HepG2 (cell line): Measurements from ENCODE around the gene TNFRSF25. TPM values are rescaled to one million over a fixed set of nuclear protein-coding genes. Genes with fewer than 3 reads are reported as not detected.
"Not testable (repeated sequence)": the region's sequence is repeated elsewhere in the genome, so short reads cannot be mapped to it uniquely, and the experiment has no call there.

ENCODE experiments used
- BCL6 ChIP-seq: IDR thresholded peaks from 2 replicates; pipeline ENCODE4 v1.6.1; 2016; ENCODE audit warnings: missing genetic modification reagents, missing compliant biosample characterization
- ETV5 ChIP-seq: IDR thresholded peaks from 2 replicates; pipeline ENCODE4 v1.6.1; 2018; ENCODE audit warnings: missing biosample characterization, missing genetic modification reagents, inconsistent platforms, borderline replicate concordance
- NR2F1 ChIP-seq, 2 experiments: fragments of 450-650 bp in 1 of 2; formaldehyde crosslinking in 1 of 2; IDR thresholded peaks; 2 replicates each; pipeline versions ENCODE4 v1.5.0 to v1.6.1; 2016 to 2020; ENCODE audit warnings: mild to moderate bottlenecking in 1 of 2, missing compliant biosample characterization in 1 of 2, missing genetic modification reagents in 1 of 2, moderate library complexity in 1 of 2
- PAXIP1 ChIP-seq: sonication (generic); formaldehyde crosslinking; conservative IDR thresholded peaks from 2 replicates; pipeline ENCODE4 v1.4.0; 2020; ENCODE audit warnings: mild to moderate bottlenecking, missing genetic modification reagents, moderate library complexity
- POLR2AphosphoS5 ChIP-seq: IDR thresholded peaks from 2 replicates; pipeline ENCODE4 v1.6.1; 2012; ENCODE audit warnings: low read depth, low read length
- RXRA ChIP-seq: sonication (generic); formaldehyde crosslinking; IDR thresholded peaks from 2 replicates; pipeline ENCODE4 v1.5.1; 2020; ENCODE audit warnings: missing genetic modification reagents
- RXRB ChIP-seq: IDR thresholded peaks from 2 replicates; pipeline ENCODE4 v1.6.1; 2016; ENCODE audit warnings: borderline replicate concordance, missing genetic modification reagents, missing compliant biosample characterization
- SAP130 ChIP-seq: IDR thresholded peaks from 2 replicates; pipeline ENCODE4 v1.6.1; 2016; ENCODE audit warnings: low read depth
- SOX13 ChIP-seq, 3 experiments: fragments of 450-650 bp in 1 of 3; sonication (generic) in 1 of 3; formaldehyde crosslinking in 1 of 3; IDR thresholded peaks in 2 of 3; conservative IDR thresholded peaks in 1 of 3; 2 replicates each; pipeline versions ENCODE4 v1.5.0 to v1.6.1; 2016 to 2020; ENCODE audit warnings: antibody characterized with exemption in 1 of 3, mild to moderate bottlenecking in 1 of 3, missing compliant biosample characterization in 1 of 3, missing genetic modification reagents in 1 of 3, moderate library complexity in 1 of 3
- ZNF430 ChIP-seq: sonication (generic); formaldehyde crosslinking; IDR thresholded peaks from 2 replicates; pipeline ENCODE4 v1.9.0; 2021; ENCODE audit warnings: mild to moderate bottlenecking, missing genetic modification reagents
- ZNF564 ChIP-seq: sonication (generic); formaldehyde crosslinking; IDR thresholded peaks from 2 replicates; pipeline ENCODE4 v1.8.1; 2023; ENCODE audit warnings: mild to moderate bottlenecking, missing genetic modification reagents
- polyA plus RNA-seq, 8 experiments: library from polyadenylated mRNA; depleted of rRNA in 3 of 8; stranded (reverse) in 7 of 8; unstranded in 1 of 8; fragments of >200 nt; fragmentation: Illumina TruSeq in 4 of 8; extraction: Trizol in 4 of 8; gene quantifications; 2 replicates each; pipeline versions ENCODE4 v1.2.1 to v1.2.3, GENCODE V29; 2011 to 2016; ENCODE audit warnings: low read depth in 4 of 8, missing spikeins in 1 of 8, mixed read lengths in 1 of 8; ENCODE audit not compliant: insufficient read depth in 1 of 8
- total RNA-seq, 5 experiments: library from RNA; depleted of rRNA; stranded (reverse); fragments of >200 nt; fragmentation: Illumina TruSeq; extraction: Trizol; gene quantifications; 2 replicates each; pipeline ENCODE4 v1.2.3, GENCODE V29; 2016; ENCODE audit warnings: low read depth in 1 of 5
- TF ChIP-seq, protein P1 (sequence below): sonication (generic); formaldehyde crosslinking; IDR thresholded peaks from 2 replicates; pipeline ENCODE4 v1.4.0; 2020; ENCODE audit warnings: missing genetic modification reagents
- TF ChIP-seq, protein P2 (sequence below): IDR thresholded peaks from 2 replicates; pipeline ENCODE4 v1.4.0; 2020; ENCODE audit warnings: mild to moderate bottlenecking, missing genetic modification reagents
- TF ChIP-seq, protein P3 (sequence below): sonication (generic); formaldehyde crosslinking; IDR thresholded peaks from 2 replicates; pipeline ENCODE4 v1.4.0; 2020; ENCODE audit warnings: missing genetic modification reagents, borderline replicate concordance

Gene TNFRSF25
- total and polyA plus RNA-seq, 2 of the 13 experiments (the other 11 are each of a cell fraction or from before 2014, with no cell fraction given), result 1.4 to 1.5 TPM

- TF ChIP-seq, protein P1, sequence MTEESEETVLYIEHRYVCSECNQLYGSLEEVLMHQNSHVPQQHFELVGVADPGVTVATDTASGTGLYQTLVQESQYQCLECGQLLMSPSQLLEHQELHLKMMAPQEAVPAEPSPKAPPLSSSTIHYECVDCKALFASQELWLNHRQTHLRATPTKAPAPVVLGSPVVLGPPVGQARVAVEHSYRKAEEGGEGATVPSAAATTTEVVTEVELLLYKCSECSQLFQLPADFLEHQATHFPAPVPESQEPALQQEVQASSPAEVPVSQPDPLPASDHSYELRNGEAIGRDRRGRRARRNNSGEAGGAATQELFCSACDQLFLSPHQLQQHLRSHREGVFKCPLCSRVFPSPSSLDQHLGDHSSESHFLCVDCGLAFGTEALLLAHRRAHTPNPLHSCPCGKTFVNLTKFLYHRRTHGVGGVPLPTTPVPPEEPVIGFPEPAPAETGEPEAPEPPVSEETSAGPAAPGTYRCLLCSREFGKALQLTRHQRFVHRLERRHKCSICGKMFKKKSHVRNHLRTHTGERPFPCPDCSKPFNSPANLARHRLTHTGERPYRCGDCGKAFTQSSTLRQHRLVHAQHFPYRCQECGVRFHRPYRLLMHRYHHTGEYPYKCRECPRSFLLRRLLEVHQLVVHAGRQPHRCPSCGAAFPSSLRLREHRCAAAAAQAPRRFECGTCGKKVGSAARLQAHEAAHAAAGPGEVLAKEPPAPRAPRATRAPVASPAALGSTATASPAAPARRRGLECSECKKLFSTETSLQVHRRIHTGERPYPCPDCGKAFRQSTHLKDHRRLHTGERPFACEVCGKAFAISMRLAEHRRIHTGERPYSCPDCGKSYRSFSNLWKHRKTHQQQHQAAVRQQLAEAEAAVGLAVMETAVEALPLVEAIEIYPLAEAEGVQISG (CRISPR knock-in tag), result peak; percentile 62
- TF ChIP-seq RXRB, result peak; percentile 96
- TF ChIP-seq ZNF564 (CRISPR knock-in tag), result peak; percentile 14; the same call in 1 of the 2 replicates
- peak; percentile 28; the same call in 1 of the 2 replicates for TF ChIP-seq POLR2AphosphoS5
- peak; percentile 31; the same call in 1 of the 2 replicates for TF ChIP-seq PAXIP1 (CRISPR knock-in tag)
- peak; percentile 86 for TF ChIP-seq BCL6
- peak; percentile 82 for TF ChIP-seq SAP130 (CRISPR knock-in tag)
- TF ChIP-seq NR2F1 (CRISPR knock-in tag; IDR thresholded peaks at IDR 0.05), result peak in 1 of 2 experiments; percentile 64; a peak in 1 of 4 replicates
- TF ChIP-seq ETV5 (CRISPR knock-in tag), result 0 out of 2 replicates have a peak, but pooled peaks have one; percentile 7
- 0 out of 2 replicates have a peak, but pooled peaks have one; percentile 1 for TF ChIP-seq ZNF430
- not testable (repeated sequence) for TF ChIP-seq SOX13 (IDR thresholded peaks at IDR 0.05)
- peak in 1 of 2 experiments; percentile 37; a peak in 1 of 4 replicates for TF ChIP-seq SOX13 (CRISPR knock-in tag; conservative IDR thresholded peaks at IDR 0.05 in 1 of 2, IDR thresholded peaks at IDR 0.05 in 1 of 2)
- TF ChIP-seq, protein P2, sequence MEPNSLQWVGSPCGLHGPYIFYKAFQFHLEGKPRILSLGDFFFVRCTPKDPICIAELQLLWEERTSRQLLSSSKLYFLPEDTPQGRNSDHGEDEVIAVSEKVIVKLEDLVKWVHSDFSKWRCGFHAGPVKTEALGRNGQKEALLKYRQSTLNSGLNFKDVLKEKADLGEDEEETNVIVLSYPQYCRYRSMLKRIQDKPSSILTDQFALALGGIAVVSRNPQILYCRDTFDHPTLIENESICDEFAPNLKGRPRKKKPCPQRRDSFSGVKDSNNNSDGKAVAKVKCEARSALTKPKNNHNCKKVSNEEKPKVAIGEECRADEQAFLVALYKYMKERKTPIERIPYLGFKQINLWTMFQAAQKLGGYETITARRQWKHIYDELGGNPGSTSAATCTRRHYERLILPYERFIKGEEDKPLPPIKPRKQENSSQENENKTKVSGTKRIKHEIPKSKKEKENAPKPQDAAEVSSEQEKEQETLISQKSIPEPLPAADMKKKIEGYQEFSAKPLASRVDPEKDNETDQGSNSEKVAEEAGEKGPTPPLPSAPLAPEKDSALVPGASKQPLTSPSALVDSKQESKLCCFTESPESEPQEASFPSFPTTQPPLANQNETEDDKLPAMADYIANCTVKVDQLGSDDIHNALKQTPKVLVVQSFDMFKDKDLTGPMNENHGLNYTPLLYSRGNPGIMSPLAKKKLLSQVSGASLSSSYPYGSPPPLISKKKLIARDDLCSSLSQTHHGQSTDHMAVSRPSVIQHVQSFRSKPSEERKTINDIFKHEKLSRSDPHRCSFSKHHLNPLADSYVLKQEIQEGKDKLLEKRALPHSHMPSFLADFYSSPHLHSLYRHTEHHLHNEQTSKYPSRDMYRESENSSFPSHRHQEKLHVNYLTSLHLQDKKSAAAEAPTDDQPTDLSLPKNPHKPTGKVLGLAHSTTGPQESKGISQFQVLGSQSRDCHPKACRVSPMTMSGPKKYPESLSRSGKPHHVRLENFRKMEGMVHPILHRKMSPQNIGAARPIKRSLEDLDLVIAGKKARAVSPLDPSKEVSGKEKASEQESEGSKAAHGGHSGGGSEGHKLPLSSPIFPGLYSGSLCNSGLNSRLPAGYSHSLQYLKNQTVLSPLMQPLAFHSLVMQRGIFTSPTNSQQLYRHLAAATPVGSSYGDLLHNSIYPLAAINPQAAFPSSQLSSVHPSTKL (CRISPR knock-in tag), result 0 out of 2 replicates have a peak, but pooled peaks have one; percentile 9
- TF ChIP-seq, protein P3, sequence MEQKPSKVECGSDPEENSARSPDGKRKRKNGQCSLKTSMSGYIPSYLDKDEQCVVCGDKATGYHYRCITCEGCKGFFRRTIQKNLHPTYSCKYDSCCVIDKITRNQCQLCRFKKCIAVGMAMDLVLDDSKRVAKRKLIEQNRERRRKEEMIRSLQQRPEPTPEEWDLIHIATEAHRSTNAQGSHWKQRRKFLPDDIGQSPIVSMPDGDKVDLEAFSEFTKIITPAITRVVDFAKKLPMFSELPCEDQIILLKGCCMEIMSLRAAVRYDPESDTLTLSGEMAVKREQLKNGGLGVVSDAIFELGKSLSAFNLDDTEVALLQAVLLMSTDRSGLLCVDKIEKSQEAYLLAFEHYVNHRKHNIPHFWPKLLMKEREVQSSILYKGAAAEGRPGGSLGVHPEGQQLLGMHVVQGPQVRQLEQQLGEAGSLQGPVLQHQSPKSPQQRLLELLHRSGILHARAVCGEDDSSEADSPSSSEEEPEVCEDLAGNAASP, result peak; percentile 68; the same call in 1 of the 2 replicates
- peak; percentile 96 for TF ChIP-seq RXRA
These were observed 20.0 kb downstream of the TNFRSF25 start (continued) for GRCh38 chr1:6445929-6446328.
